HepG2 (cell line): ENCODE data around the gene NTRK2.

Experiments
- EP300 ChIP-seq, 3 experiments: sonication (generic) in 1 of 3; formaldehyde crosslinking in 1 of 3; IDR thresholded peaks; 2 replicates each; pipeline versions ENCODE4 v1.5.1 to v1.6.1; 2011 to 2020; ENCODE audit warnings: low read depth in 2 of 3, low read length in 2 of 3, borderline replicate concordance in 1 of 3, improper control_type of control experiment in 1 of 3, mild to moderate bottlenecking in 1 of 3, missing genetic modification reagents in 1 of 3, moderate library complexity in 1 of 3
- HDAC2 ChIP-seq: sonication (generic); formaldehyde crosslinking; IDR thresholded peaks from 2 replicates; pipeline ENCODE4 v1.4.0; 2020; ENCODE audit warnings: missing genetic modification reagents
- HMG20B ChIP-seq: conservative IDR thresholded peaks from 2 replicates; pipeline ENCODE4 v1.6.1; 2016; ENCODE audit warnings: missing genetic modification reagents, missing compliant biosample characterization
- NKX3-1 ChIP-seq: sonication (generic); formaldehyde crosslinking; IDR thresholded peaks from 2 replicates; pipeline ENCODE4 v1.5.0; 2020; ENCODE audit warnings: missing genetic modification reagents
- PCBP2 ChIP-seq: fragments of 200-400 bp; formaldehyde crosslinking; optimal IDR thresholded peaks from 2 replicates; pipeline ENCODE3; 2018; ENCODE audit warnings: low read length, low read depth; ENCODE audit not compliant: poor library complexity, severe bottlenecking
- RAD51 ChIP-seq: fragments of 450-650 bp; IDR thresholded peaks from 2 replicates; pipeline ENCODE4 v1.6.1; 2016; ENCODE audit warnings: borderline replicate concordance
- TBL1XR1 ChIP-seq: fragments of 150-350 bp; IDR thresholded peaks from 2 replicates; pipeline ENCODE4 v1.6.1; 2014; ENCODE audit warnings: borderline replicate concordance, low read length; ENCODE audit not compliant: partially characterized antibody
- ZFP37 ChIP-seq: sonication (generic); formaldehyde crosslinking; IDR thresholded peaks from 2 replicates; pipeline ENCODE4 v1.4.0; 2020; ENCODE audit warnings: missing genetic modification reagents, borderline replicate concordance
- ZNF234 ChIP-seq: sonication (generic); formaldehyde crosslinking; conservative IDR thresholded peaks from 2 replicates; pipeline ENCODE4 v1.5.1; 2020; ENCODE audit warnings: mild to moderate bottlenecking, missing genetic modification reagents
- ZNF576 ChIP-seq: sonication (generic); formaldehyde crosslinking; IDR thresholded peaks from 2 replicates; pipeline ENCODE4 v1.4.0; 2020; ENCODE audit warnings: mild to moderate bottlenecking, missing genetic modification reagents
- ZNF775 ChIP-seq: sonication (generic); formaldehyde crosslinking; IDR thresholded peaks from 2 replicates; pipeline ENCODE4 v1.4.0; 2020; ENCODE audit warnings: missing genetic modification reagents, mild to moderate bottlenecking, moderate library complexity, borderline replicate concordance

GRCh38 chr9:84988621-84989020 lies 319.1 kb downstream of the NTRK2 start:
- TF ChIP-seq HMG20B (CRISPR knock-in tag): no peak
- no peak for TF ChIP-seq ZFP37
- TF ChIP-seq ZNF576 (CRISPR knock-in tag): no peak
- no peak for TF ChIP-seq HDAC2 (CRISPR knock-in tag)
- TF ChIP-seq TBL1XR1: no peak
- no peak for TF ChIP-seq RAD51
- no peak for TF ChIP-seq PCBP2
- no peak for TF ChIP-seq ZNF234 (CRISPR knock-in tag)
- no peak for TF ChIP-seq ZNF775 (CRISPR knock-in tag)
- TF ChIP-seq NKX3-1 (CRISPR knock-in tag): no peak
- no peak for TF ChIP-seq EP300 (IDR thresholded peaks at IDR 0.05; ENCODE audit: low read depth in 2 of 2, low read length in 2 of 2)
- TF ChIP-seq EP300 (CRISPR knock-in tag; IDR thresholded peaks at IDR 0.05; ENCODE audit: borderline replicate concordance): no peak
